ENCODE measurements around the gene POU2F3. TPM values are rescaled to one million over a fixed set of nuclear protein-coding genes. Genes with fewer than 3 reads are reported as not detected.

POU2F3 gene
- total RNA-seq, 4 donors from 2014 or later = 0.22 TPM; not detected in 3

GRCh38 chr11:120350637-120351036 lies 110.7 kb downstream of the POU2F3 start:
- H3K27ac ChIP-seq = no peak overlapping the region
- H3K9me3 ChIP-seq = no peaks in the 10 kb centered on the region
- no peaks in the 10 kb centered on the region for H3K27me3 ChIP-seq
- DNase-seq (ENCODE audit: low spot score in 2 of 2) = no peak
- TF ChIP-seq EP300 (IDR thresholded peaks at IDR 0.05) (no peak), POLR2A (IDR thresholded peaks at IDR 0.05) (no peak)
- TF ChIP-seq, protein P1, sequence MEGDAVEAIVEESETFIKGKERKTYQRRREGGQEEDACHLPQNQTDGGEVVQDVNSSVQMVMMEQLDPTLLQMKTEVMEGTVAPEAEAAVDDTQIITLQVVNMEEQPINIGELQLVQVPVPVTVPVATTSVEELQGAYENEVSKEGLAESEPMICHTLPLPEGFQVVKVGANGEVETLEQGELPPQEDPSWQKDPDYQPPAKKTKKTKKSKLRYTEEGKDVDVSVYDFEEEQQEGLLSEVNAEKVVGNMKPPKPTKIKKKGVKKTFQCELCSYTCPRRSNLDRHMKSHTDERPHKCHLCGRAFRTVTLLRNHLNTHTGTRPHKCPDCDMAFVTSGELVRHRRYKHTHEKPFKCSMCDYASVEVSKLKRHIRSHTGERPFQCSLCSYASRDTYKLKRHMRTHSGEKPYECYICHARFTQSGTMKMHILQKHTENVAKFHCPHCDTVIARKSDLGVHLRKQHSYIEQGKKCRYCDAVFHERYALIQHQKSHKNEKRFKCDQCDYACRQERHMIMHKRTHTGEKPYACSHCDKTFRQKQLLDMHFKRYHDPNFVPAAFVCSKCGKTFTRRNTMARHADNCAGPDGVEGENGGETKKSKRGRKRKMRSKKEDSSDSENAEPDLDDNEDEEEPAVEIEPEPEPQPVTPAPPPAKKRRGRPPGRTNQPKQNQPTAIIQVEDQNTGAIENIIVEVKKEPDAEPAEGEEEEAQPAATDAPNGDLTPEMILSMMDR (IDR thresholded peaks at IDR 0.05) = no peak
- H3K36me3 ChIP-seq = no peaks in the 10 kb centered on the region
- H3K4me1 ChIP-seq = peaks cover 0 to 73% (median 15%) of the 10 kb centered on the region in 4 donors
- H3K4me3 ChIP-seq = no peak overlapping the region

DNA sequence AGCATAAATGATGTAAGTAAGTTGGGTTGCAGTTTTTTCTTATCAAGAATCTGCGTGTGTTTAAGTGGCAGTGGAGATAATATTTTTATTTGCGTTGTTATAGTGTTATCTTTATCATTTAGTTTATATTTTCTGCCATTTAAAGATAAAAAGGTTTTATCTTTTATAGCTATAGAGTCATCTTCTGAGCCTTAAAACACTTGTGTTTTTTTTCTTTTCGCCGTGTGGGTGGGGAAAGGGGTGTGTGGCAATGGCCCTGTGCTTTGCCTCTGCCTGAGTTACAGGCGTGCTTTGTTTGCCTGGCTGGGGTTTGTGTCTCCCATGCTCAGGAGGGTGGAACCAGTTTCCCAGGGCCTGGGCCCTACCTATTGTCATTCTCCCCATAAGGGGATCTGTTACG lies 112.5 kb downstream of the POU2F3 start:
- no peak for DNase-seq (ENCODE audit: low spot score in 2 of 2)
- no peaks in the 10 kb centered on the region for H3K9me3 ChIP-seq
- 71 to 78% methylated on average over 6 of the region's 6 CpGs for WGBS, 2 donors

GRCh38 chr11:120354068-120354467 lies 114.1 kb downstream of the POU2F3 start:
- H3K4me3 ChIP-seq = no peak overlapping the region
- no peaks in the 10 kb centered on the region for H3K9me3 ChIP-seq
- DNase-seq (ENCODE audit: low spot score in 2 of 2) = no peak
- TF ChIP-seq, protein P1 (IDR thresholded peaks at IDR 0.05) = no peak
- TF ChIP-seq EP300 (IDR thresholded peaks at IDR 0.05) (no peak), POLR2A (IDR thresholded peaks at IDR 0.05) (no peak)
- 72 to 89% methylated on average over 1 of the region's 1 CpG for WGBS, 2 donors
- no peaks in the 10 kb centered on the region for H3K36me3 ChIP-seq
- peaks cover 0 to 49% (median 0%) of the 10 kb centered on the region in 4 donors for H3K4me1 ChIP-seq
- no peaks in the 10 kb centered on the region for H3K27me3 ChIP-seq
- no peak overlapping the region for H3K27ac ChIP-seq

More for the DNA sequence above, 112.5 kb downstream of the POU2F3 start:
- no peaks in the 10 kb centered on the region for H3K27me3 ChIP-seq
- TF ChIP-seq POLR2A (IDR thresholded peaks at IDR 0.05) = no peak
- TF ChIP-seq EP300 (IDR thresholded peaks at IDR 0.05) = no peak
- TF ChIP-seq, protein P1 (IDR thresholded peaks at IDR 0.05) = no peak
- no peak overlapping the region for H3K27ac ChIP-seq
- H3K36me3 ChIP-seq = no peaks in the 10 kb centered on the region
- peaks cover 0 to 65% (median 6%) of the 10 kb centered on the region in 4 donors for H3K4me1 ChIP-seq
- H3K4me3 ChIP-seq = no peak overlapping the region

GRCh38 chr11:120354779-120355178 lies 114.8 kb downstream of the POU2F3 start:
- no peak for DNase-seq (ENCODE audit: low spot score in 2 of 2)
- H3K4me3 ChIP-seq = no peak overlapping the region
- no peaks in the 10 kb centered on the region for H3K36me3 ChIP-seq
- H3K27ac ChIP-seq = no peak overlapping the region
- no peaks in the 10 kb centered on the region for H3K27me3 ChIP-seq
- no peaks in the 10 kb centered on the region for H3K9me3 ChIP-seq
- WGBS, 2 donors = 57% methylated on average over 6 of the region's 6 CpGs
- no peak for TF ChIP-seq EP300 (IDR thresholded peaks at IDR 0.05)
- TF ChIP-seq POLR2A (IDR thresholded peaks at IDR 0.05) = no peak
- TF ChIP-seq, protein P1 (IDR thresholded peaks at IDR 0.05) = no peak
- peaks cover 0 to 42% (median 0%) of the 10 kb centered on the region in 4 donors for H3K4me1 ChIP-seq

- Histone ChIP-seq H3K27me3 (no peaks in the 10 kb centered on the region), H3K27ac (no peak overlapping the region), H3K9me3 (no peaks in the 10 kb centered on the region), H3K4me3 (no peak overlapping the region), H3K36me3 (no peaks in the 10 kb centered on the region), H3K4me1 (peaks cover 0 to 45% (median 3%) of the 10 kb centered on the region in 4 donors)
- DNase-seq (ENCODE audit: low spot score in 2 of 2) = no peak
- TF ChIP-seq EP300 (IDR thresholded peaks at IDR 0.05) (no peak), POLR2A (IDR thresholded peaks at IDR 0.05) (no peak)
- TF ChIP-seq, protein P1 (IDR thresholded peaks at IDR 0.05) = no peak
- 87 to 95% methylated on average over 6 of the region's 6 CpGs for WGBS, 2 donors
Observed at GRCh38 chr11:120357620-120358019, 117.7 kb downstream of the POU2F3 start.
